SK-N-SH treated with all-trans-retinoic acid at 6 μM for 48 hours (cell line): Measurements from ENCODE around the gene GINS3.

ENCODE experiments used
- RARB ChIP-seq: fragments of 250-450 bp; sonication (Bioruptor Pico); IDR thresholded peaks from 2 replicates; pipeline ENCODE4 v1.8.0; 2021; ENCODE audit warnings: mild to moderate bottlenecking, moderate library complexity
- ZFP30 ChIP-seq: fragments of 450-650 bp; formaldehyde crosslinking; IDR thresholded peaks from 2 replicates; pipeline ENCODE4 v1.5.0; 2022; ENCODE audit warnings: mild to moderate bottlenecking, moderate library complexity
- TF ChIP-seq, protein P1 (sequence below): fragments of 250-450 bp; sonication (Bioruptor Pico); IDR thresholded peaks from 2 replicates; pipeline ENCODE4 v1.5.1; 2020; ENCODE audit warnings: low read depth, mild to moderate bottlenecking, moderate library complexity

DNA sequence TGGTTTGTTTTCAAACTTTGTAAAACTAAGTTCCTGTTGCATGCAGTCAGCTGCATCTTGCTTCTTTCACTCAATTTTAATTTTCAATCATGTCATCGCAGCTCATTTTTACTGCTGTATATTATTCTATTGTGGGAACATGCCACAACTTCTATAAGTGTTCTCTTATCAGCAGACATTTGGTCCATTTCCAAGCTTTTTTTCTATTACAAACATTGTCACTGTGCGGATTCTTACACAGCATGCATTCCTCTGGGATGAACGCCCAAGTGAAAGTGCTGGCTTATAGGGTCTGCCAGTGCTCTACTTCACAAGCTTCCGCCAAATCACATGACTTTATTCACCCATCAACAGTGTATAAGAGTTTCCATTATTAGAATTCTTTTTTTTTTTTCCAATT, 22.7 kb downstream of the GINS3 start:
- TF ChIP-seq, protein P1, sequence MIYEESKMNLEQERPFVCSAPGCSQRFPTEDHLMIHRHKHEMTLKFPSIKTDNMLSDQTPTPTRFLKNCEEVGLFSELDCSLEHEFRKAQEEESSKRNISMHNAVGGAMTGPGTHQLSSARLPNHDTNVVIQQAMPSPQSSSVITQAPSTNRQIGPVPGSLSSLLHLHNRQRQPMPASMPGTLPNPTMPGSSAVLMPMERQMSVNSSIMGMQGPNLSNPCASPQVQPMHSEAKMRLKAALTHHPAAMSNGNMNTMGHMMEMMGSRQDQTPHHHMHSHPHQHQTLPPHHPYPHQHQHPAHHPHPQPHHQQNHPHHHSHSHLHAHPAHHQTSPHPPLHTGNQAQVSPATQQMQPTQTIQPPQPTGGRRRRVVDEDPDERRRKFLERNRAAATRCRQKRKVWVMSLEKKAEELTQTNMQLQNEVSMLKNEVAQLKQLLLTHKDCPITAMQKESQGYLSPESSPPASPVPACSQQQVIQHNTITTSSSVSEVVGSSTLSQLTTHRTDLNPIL (CRISPR knock-in tag), result peak; percentile 57; the same call in 1 of the 2 replicates
- TF ChIP-seq RARB (CRISPR knock-in tag) (no peak), ZFP30 (CRISPR knock-in tag) (no peak)
